HG03521 (cell line): ENCODE data around the gene SLC2A10.

ENCODE experiments used
- ATAC-seq: cut with Tn5 transposase; IDR thresholded peaks from one replicate; pipeline ENCODE4 v1.9.1; 2021; ENCODE audit warnings: mild to moderate bottlenecking, moderate library complexity; ENCODE audit not compliant: unreplicated experiment

The SLC2A10 gene

GRCh38 chr20:46761566-46761965 is 52.1 kb downstream of the SLC2A10 start:
- ATAC-seq = no peak

DNA sequence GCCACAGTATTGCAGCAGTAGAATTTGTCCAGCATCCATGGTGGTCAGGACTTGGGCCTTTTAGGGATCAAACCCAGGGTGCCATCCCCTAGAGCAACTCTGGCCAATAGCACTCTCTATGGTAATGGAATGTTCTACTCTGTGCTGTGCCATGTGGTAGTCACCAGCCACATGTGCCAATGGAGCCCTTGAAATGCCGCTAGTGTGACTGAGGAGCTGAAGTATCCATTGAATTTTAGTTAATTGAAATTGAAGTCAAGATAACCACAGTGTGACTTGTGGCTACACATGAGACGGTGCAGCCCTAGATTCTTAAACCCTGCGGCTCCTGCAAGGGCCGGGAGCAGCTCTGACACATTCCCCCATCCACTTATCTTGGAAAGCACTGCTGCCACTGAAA is 54.6 kb downstream of the SLC2A10 start:
- no peak for ATAC-seq

- no peak for ATAC-seq
Measured at GRCh38 chr20:46765506-46766120, 56.2 kb downstream of the SLC2A10 start.

DNA sequence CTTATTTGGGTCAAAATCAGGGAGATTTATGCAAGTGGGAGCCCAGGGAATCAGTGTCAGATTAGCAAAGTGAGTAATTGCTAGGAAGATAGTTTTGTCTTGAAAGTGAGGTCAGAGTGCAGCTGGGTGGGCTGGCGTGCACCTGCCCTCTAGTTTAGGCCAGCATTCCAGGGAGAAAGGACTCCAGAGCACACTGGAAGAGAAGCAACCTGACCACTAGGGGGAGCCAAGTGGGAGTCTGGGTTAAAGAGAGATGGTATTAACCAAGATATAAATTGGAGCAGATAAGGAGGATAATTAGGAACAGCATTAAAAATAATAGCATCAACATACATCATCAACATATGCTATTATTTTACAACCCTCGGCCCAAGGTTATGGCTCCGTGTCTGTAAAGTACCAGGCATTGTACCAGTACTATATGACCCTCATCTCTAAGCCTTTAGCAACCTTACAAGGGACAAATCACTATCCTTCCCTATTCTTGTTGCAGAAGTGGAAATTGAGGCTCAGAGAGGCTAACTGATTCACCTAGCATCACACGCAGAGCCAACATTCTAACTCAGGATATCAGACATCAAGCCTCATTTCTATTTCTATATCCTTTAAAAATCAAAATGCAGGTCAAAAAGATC is 57.8 kb downstream of the SLC2A10 start:
- ATAC-seq = no peak

- no peak for ATAC-seq
Measured at GRCh38 chr20:46770330-46771194, 61.1 kb downstream of the SLC2A10 start.

- no peak for ATAC-seq
Measured at GRCh38 chr20:46771195-46771588, 61.7 kb downstream of the SLC2A10 start.

DNA sequence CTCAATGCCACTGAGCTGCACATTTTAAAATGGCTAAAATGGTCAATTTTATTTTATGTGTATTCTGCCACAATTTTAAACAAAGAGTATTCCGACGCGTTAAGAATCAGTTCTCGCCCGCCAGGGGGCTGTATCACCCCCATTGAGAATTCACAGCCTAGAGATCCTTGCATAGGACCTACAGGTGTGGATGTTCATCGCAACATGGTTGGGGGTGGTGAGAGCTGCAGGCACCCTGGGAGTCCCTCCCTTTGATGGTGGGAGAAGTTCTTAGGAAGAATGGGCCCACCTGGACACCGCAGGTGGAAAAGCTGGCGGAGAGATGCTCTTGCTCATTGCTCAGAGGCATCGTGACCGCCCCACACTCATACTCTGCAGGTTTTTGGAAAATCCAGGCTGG is 63.5 kb downstream of the SLC2A10 start:
- ATAC-seq = no peak

DNA sequence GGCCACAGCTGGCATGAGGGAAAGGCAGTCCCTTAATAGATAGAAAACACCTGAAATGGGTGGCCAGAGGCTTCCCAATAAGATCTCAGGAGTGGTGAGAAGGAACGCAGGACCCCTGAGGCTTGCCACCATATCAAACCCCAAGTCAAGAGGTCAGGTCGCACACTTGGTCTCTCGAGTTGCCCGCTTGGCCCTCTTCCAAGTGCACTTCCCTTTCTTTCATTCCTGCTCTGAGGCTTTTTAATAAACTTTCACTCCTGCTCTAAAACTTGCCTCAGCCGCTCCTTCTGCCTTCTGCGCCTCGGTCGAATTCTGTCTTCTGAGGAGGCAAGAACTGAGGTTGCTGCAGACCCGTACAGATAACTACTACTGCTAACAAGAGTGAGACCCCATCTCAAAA is 64.2 kb downstream of the SLC2A10 start:
- no peak for ATAC-seq

GRCh38 chr20:46774236-46774635 is 64.8 kb downstream of the SLC2A10 start:
- ATAC-seq = no peak

- no peak for ATAC-seq
Measured at GRCh38 chr20:46774943-46775560, 65.6 kb downstream of the SLC2A10 start.

- ATAC-seq = no peak
Measured at GRCh38 chr20:46775806-46776205, 66.4 kb downstream of the SLC2A10 start.

GRCh38 chr20:46777331-46777730 is 67.9 kb downstream of the SLC2A10 start:
- no peak for ATAC-seq

DNA sequence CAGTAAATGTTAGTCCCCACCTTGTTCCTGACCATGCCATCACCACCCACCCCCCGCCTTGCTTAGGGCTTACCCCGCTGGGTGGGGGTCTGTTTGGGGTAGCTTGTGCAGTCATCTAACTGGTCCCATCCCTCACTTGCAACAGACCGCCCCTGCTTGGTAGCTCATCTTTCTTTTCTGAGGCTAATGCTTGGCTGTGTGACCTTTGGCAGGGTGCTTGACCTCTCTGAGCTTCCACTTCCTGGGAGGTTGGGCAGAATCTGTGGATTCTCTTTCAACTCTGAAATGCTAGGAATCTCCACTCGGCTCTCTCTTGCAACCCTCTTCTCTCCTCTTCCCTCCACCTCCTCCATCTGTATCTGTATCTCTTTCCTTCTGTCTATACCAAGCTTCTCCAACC is 70.4 kb downstream of the SLC2A10 start:
- no peak for ATAC-seq

GRCh38 chr20:46784436-46785127 is 75.1 kb downstream of the SLC2A10 start:
- ATAC-seq = no peak
